Cardiac muscle cell (in vitro differentiated cells and primary cell): Measurements from ENCODE around the gene GAL3ST2. TPM values are rescaled to one million over a fixed set of nuclear protein-coding genes. Genes with fewer than 3 reads are reported as not detected.
"Not testable (repeated sequence)": the region's sequence is repeated elsewhere in the genome, so short reads cannot be mapped to it uniquely, and the experiment has no call there.

Experiments used
- DNase-seq, 2 donors: peaks; one replicate each; pipeline versions ENCODE4 v3.0.0 to v3.0.0-alpha.2; 2010 to 2017; ENCODE audit warnings: low read depth in 1 of 2, low spot score in 1 of 2
- H3K27ac ChIP-seq: fragments of 200-600 bp; sonication (generic); 2 replicates; pipeline ENCODE4 v1.5.1; 2016
- H3K27me3 ChIP-seq: fragments of 200-600 bp; sonication (generic); 2 replicates; pipeline ENCODE4 v1.6.0; 2016; ENCODE audit warnings: control low read depth
- H3K36me3 ChIP-seq: fragments of 200-600 bp; sonication (generic); 2 replicates; pipeline ENCODE4 v1.5.1; 2016; ENCODE audit warnings: control low read depth
- H3K4me1 ChIP-seq: fragments of 200-600 bp; sonication (generic); 2 replicates; pipeline ENCODE4 v1.8.1; 2017; ENCODE audit warnings: low read depth, mild to moderate bottlenecking, mixed run types
- H3K4me3 ChIP-seq: fragments of 200-600 bp; sonication (generic); 2 replicates; pipeline ENCODE4 v1.5.1; 2016; ENCODE audit warnings: mild to moderate bottlenecking
- H3K9me3 ChIP-seq: fragments of 200-600 bp; sonication (generic); 2 replicates; pipeline ENCODE4 v1.5.1; 2017; ENCODE audit warnings: low read depth, mild to moderate bottlenecking, control low read depth
- polyA plus RNA-seq: library from polyadenylated mRNA; unstranded; fragments of >200 nt; fragmentation: Nextera tagmentation; extraction: Ambion mirVana; gene quantifications from 2 replicates; pipeline ENCODE4 v1.2.1, GENCODE V29; 2016
- total RNA-seq: library from RNA; depleted of rRNA; stranded (reverse); fragments of >200 nt; gene quantifications from 2 replicates; pipeline ENCODE4 v1.2.3, GENCODE V29; 2016
- TF ChIP-seq, protein P1 (sequence below): IDR thresholded peaks from 2 replicates; pipeline ENCODE4 v1.5.1; 2012; ENCODE audit warnings: low read depth, mild to moderate bottlenecking, low read length

The GAL3ST2 gene
- total and polyA plus RNA-seq, 2 experiments from 2014 or later = 1.2 TPM; not detected in 1

DNA sequence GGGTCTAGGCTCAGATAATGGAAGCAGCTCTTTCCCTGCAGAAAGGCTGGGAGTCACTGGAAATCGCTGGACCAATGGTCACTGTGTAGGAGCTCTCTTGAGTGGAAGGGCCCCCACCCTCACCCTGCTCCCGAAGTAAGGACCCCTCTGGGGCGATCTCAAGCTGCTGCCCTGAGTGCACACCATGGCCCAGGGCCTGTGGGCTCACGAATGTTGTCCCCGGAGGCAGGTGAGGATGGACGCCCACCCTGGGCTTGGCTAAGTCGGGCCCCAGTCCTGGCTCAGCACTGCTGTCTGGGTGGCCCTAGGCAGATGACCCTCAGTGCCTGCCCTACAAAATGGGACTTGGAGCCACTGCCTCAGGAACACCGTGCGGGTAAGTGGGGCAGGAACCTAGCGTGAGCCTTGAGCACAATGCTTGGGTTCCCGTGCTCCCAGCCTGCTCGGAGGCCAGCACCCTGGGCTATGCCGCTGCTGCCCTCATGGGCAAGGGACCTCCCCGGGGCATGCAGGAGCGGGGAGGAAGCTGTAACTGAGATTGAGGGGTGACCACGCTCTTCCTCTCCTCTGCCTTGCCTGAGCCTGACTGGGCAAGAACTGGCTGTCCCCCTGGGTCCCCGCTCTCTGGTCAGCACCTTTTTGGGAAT, 38.5 kb upstream of the GAL3ST2 start:
- no peak overlapping the region for H3K4me3 ChIP-seq
- no peaks in the 10 kb centered on the region for H3K4me1 ChIP-seq
- H3K36me3 ChIP-seq = no peaks in the 10 kb centered on the region
- DNase-seq = no peak
- TF ChIP-seq, protein P1, sequence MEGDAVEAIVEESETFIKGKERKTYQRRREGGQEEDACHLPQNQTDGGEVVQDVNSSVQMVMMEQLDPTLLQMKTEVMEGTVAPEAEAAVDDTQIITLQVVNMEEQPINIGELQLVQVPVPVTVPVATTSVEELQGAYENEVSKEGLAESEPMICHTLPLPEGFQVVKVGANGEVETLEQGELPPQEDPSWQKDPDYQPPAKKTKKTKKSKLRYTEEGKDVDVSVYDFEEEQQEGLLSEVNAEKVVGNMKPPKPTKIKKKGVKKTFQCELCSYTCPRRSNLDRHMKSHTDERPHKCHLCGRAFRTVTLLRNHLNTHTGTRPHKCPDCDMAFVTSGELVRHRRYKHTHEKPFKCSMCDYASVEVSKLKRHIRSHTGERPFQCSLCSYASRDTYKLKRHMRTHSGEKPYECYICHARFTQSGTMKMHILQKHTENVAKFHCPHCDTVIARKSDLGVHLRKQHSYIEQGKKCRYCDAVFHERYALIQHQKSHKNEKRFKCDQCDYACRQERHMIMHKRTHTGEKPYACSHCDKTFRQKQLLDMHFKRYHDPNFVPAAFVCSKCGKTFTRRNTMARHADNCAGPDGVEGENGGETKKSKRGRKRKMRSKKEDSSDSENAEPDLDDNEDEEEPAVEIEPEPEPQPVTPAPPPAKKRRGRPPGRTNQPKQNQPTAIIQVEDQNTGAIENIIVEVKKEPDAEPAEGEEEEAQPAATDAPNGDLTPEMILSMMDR = no peak
- no peaks in the 10 kb centered on the region for H3K9me3 ChIP-seq
- H3K27me3 ChIP-seq = no peaks in the 10 kb centered on the region
- no peak overlapping the region for H3K27ac ChIP-seq

DNA sequence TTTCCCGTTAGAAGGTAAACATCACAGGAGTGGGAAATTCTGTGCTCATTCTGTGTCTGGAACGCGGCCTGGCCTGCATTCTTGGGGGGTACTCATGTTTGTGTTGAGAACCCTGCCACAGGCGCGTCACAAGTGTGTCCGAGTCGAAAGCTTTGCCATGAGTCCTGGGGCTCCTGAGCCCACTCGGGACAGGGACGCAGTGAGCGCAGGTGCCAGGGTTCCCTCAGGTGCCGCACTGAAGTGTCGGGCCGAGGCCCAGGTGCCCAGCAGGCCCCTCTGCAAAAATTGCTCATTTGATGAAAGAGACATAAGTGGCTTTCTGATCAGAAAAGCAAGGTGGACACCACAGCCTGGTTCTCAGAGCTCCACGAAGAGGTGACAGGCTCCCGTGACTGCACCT, 37.4 kb upstream of the GAL3ST2 start:
- TF ChIP-seq, protein P1 = no peak
- H3K4me1 ChIP-seq = no peaks in the 10 kb centered on the region
- no peak overlapping the region for H3K27ac ChIP-seq
- no peaks in the 10 kb centered on the region for H3K27me3 ChIP-seq
- DNase-seq = no peak
- H3K9me3 ChIP-seq = no peaks in the 10 kb centered on the region
- H3K36me3 ChIP-seq = no peaks in the 10 kb centered on the region
- H3K4me3 ChIP-seq = no peak overlapping the region

DNA sequence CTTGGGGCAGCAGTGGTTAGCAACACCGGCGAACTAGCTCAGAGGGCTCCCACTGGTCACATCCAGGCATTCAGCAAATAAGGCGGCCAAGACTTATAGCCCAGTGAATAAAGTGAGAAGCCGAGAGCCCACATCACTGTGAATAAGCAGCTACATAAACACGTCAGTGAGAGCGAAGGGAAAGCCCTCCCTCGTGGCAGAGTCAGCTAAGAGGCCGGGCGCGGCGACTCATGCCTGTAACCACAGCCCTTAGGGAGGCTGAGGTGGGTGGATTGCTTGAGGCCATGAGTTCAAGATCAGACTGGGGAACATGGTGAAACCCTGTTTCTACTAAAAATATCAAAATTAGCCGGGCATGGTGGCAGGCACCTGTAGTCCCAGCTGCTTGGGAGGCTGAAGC, 37.0 kb upstream of the GAL3ST2 start:
- no peak overlapping the region for H3K27ac ChIP-seq
- peak in 1 of 2 donors; percentile 33 for DNase-seq
- no peaks in the 10 kb centered on the region for H3K36me3 ChIP-seq
- TF ChIP-seq, protein P1 = no peak
- no peak overlapping the region for H3K4me3 ChIP-seq
- H3K27me3 ChIP-seq = no peaks in the 10 kb centered on the region
- H3K4me1 ChIP-seq = no peaks in the 10 kb centered on the region
- H3K9me3 ChIP-seq = no peaks in the 10 kb centered on the region

DNA sequence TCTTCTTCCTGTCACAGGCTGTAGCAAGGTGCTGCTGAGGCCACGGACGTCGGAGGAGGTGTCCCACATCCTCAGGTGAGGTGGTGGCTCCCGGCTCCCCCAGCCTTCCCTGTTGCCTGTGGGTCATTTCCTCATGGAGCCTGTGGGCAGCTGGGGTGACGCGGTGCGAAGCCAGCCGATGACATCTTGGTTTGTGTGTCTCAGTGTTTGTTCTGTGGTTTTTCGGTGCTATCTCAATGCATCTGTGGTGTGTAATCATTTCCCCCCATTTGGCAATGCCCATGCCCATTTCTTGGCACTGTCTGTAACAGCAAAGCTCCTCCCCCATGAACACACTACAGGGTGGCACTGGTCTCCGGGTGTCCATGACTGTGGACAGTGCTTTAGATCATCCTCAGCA, 35.6 kb upstream of the GAL3ST2 start:
- Histone ChIP-seq H3K9me3 (no peaks in the 10 kb centered on the region), H3K36me3 (peaks cover 2% of the 10 kb centered on the region)

DNA sequence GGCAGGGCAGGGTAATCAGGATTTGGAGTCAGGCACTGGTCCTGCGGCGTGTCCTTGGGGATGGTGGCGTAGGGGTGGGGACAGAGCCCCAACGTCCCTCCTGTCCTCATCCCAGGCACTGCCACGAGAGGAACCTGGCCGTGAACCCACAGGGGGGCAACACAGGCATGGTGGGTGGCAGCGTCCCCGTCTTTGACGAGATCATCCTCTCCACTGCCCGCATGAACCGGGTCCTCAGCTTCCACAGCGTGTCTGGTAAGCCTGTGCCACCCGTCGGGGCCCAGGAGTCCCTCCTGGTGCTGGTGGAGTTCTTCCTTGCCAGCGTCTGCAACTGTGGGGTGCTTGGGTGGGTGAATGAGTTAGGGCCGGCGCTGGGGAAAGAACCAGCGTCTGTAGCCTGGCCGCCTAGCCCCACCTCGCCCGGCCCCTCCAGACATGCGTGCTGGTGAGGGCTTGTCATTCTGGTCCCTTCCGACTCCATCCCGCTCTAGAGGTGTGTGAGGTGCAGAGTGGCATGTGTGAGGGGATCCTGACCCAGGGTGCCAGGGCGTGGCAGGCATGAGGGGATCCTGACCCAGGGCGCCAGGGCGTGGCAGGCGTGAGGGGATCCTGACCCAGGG, 34.2 kb upstream of the GAL3ST2 start:
- Histone ChIP-seq H3K9me3 (no peaks in the 10 kb centered on the region), H3K27me3 (no peaks in the 10 kb centered on the region), H3K4me3 (no peak overlapping the region), H3K4me1 (no peaks in the 10 kb centered on the region), H3K27ac (no peak overlapping the region), H3K36me3 (peaks cover 2% of the 10 kb centered on the region)
- TF ChIP-seq, protein P1 = no peak
- no peak for DNase-seq

More for the DNA sequence above, 35.6 kb upstream of the GAL3ST2 start:
- TF ChIP-seq, protein P1 = no peak
- Histone ChIP-seq H3K27me3 (no peaks in the 10 kb centered on the region), H3K4me3 (no peak overlapping the region), H3K4me1 (no peaks in the 10 kb centered on the region), H3K27ac (no peak overlapping the region)
- DNase-seq = no peak

DNA sequence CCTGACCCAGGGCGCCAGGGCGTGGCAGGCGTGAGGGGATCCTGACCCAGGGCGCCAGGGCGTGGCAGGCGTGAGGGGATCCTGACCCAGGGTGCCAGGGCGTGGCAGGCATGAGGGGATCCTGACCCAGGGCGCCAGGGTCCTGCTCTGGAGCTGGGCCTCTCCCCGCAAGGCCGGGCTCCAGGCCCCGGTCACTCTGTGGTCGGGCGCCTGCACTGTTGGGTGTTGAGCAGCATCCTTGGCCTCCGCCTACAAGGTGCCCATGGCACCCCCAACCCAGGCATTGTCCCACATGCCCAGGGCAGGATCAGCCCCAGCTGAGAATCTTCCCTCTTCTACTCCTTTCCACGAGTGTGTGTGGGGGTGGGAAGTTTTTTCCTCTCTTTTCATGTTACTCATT, 33.6 kb upstream of the GAL3ST2 start:
- H3K9me3 ChIP-seq, H3K27ac ChIP-seq, H3K4me3 ChIP-seq, DNase-seq, H3K36me3 ChIP-seq, H3K27me3 ChIP-seq, H3K4me1 ChIP-seq: not testable (repeated sequence)
